AG04450 (cell line): Measurements from ENCODE around the gene FOXG1. TPM values are rescaled to one million over a fixed set of nuclear protein-coding genes. Genes with fewer than 3 reads are reported as not detected.

ENCODE experiments used
- CTCF ChIA-PET: fragments of 300-600, 350-600 bp; formaldehyde crosslinking; extraction: SDS; loops from one replicate; lab custom pipeline; 2022; ENCODE audit warnings: antibody characterized with exemption, inconsistent platforms; lab: Charles Lee
- POLR2A ChIA-PET: fragments of 350-600 bp; formaldehyde crosslinking; extraction: SDS; loops from one replicate; lab custom pipeline; 2021; ENCODE audit warnings: antibody characterized with exemption, inconsistent platforms; lab: Yijun Ruan, JAX
- DNase-seq: peaks from one replicate; pipeline ENCODE4 v3.0.0-alpha.2; 2011; ENCODE audit warnings: low read depth, low spot score
- H3K27ac ChIP-seq: one replicate; pipeline ENCODE4 v1.5.1; 2012; ENCODE audit warnings: low read depth, low read length, control low read depth
- H3K27me3 ChIP-seq: one replicate; pipeline ENCODE4 v1.6.0; 2012; ENCODE audit warnings: low read length; ENCODE audit not compliant: control insufficient read depth, insufficient read depth
- H3K4me3 ChIP-seq: 2 replicates; pipeline ENCODE4 v1.5.1; 2011; ENCODE audit warnings: mild to moderate bottlenecking, low read depth, low read length, control low read depth
- H3K9me3 ChIP-seq: 2 replicates; pipeline ENCODE4 v1.5.1; 2012; ENCODE audit warnings: low read length; ENCODE audit not compliant: control insufficient read depth, insufficient read depth
- polyA plus RNA-seq: library from polyadenylated mRNA; depleted of rRNA; stranded (reverse); fragments of >200 nt; gene quantifications from 2 replicates; pipeline ENCODE4 v1.2.3, GENCODE V29; 2011
- TF ChIP-seq, protein P1 (sequence below): IDR thresholded peaks from 2 replicates; pipeline ENCODE4 v1.5.1; 2011; ENCODE audit warnings: low read depth, low read length, control low read depth, inconsistent platforms

Gene FOXG1
- polyA plus RNA-seq, 1 experiment, result not detected

DNA sequence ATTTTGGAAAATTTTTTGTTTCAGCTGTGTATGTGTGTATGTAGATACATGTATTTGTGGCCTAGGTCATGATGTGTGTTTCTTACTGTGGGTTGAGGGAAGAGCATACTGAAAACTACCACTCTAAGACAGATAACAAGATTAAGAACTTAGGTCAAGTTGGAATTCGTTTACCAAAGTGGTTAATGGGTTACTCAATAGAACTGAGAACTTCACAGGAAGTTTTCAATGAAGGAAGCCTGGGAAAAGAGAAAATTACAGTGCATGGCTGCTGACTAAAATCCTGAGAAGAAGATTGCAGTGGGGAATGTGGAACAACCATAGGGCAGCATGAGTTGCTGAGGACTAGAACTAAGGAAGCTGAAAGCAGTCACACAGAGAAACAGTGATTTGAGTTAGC is 21.4 kb upstream of the FOXG1 start:
- CTCF ChIA-PET, result interaction anchor here (2.4 kb wide), 1 partner anchor 10 kb away, joined by 15 read pairs; no protein-coding TSS in a partner anchor
- no peak for DNase-seq

DNA sequence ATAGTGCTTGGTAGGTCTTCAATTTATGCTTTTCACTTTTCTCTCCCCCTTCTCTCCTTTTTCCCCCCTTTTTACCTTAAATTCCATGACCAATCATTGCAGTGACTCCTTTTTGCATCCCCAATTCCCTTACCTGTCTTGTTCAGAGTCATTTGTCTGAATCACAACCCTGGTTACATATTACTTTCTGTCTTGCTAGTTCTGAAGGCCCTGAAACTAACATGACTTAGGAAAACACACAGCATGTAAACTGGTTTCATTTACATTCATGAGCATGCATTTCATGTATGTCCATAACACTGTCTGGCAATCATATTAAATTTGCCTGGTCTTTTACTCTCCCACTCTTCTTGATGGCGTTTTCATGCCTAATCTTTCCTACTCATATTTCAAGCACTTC is 20.3 kb upstream of the FOXG1 start:
- TF ChIP-seq, protein P1, sequence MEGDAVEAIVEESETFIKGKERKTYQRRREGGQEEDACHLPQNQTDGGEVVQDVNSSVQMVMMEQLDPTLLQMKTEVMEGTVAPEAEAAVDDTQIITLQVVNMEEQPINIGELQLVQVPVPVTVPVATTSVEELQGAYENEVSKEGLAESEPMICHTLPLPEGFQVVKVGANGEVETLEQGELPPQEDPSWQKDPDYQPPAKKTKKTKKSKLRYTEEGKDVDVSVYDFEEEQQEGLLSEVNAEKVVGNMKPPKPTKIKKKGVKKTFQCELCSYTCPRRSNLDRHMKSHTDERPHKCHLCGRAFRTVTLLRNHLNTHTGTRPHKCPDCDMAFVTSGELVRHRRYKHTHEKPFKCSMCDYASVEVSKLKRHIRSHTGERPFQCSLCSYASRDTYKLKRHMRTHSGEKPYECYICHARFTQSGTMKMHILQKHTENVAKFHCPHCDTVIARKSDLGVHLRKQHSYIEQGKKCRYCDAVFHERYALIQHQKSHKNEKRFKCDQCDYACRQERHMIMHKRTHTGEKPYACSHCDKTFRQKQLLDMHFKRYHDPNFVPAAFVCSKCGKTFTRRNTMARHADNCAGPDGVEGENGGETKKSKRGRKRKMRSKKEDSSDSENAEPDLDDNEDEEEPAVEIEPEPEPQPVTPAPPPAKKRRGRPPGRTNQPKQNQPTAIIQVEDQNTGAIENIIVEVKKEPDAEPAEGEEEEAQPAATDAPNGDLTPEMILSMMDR, result no peak
- Histone ChIP-seq H3K4me3 (no peak overlapping the region), H3K27ac (no peak overlapping the region), H3K9me3 (no peaks in the 10 kb centered on the region), H3K27me3 (no peaks in the 10 kb centered on the region)
- ChIA-PET CTCF (interaction anchor here (2.4 kb wide), 1 partner anchor 8 kb away, joined by 15 read pairs; no protein-coding TSS in a partner anchor), POLR2A (no interaction called here)
- DNase-seq, result no peak

More for the DNA sequence above, 21.4 kb upstream of the FOXG1 start:
- Histone ChIP-seq H3K4me3 (no peak overlapping the region), H3K27ac (no peak overlapping the region), H3K27me3 (no peaks in the 10 kb centered on the region), H3K9me3 (no peaks in the 10 kb centered on the region)
- POLR2A ChIA-PET, result no interaction called here
- TF ChIP-seq, protein P1, result no peak

DNA sequence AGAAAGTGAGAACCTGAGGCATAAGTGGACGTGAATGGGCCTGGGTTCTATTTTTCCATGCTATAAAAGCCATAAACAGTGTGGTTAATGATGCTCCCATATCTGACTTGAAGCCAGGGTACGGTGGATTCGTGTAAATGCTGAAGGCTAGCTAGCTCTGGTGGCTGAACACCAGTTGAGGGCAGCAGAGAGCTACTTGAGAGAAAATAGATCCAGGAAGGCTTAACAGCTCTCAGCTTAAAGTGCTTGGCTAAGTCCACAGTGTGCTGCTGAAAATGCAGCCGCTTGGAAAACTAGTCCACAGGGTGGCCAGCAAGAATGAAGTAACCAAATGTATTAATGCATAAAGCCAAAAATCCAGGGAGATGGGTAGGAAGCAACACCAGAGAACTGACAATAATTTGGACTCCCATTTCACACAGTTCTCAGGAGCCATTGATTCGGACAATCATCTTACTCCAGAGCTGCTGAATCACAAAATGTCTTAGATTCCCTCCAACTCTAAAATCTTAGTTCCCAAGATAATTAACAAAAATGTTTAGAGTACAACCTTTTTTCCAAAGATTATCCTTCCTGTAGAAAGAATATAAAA is 15.0 kb upstream of the FOXG1 start:
- H3K27ac ChIP-seq, result no peak overlapping the region
- H3K4me3 ChIP-seq, result no peak overlapping the region
- H3K27me3 ChIP-seq, result peaks cover 15% of the 10 kb centered on the region
- TF ChIP-seq, protein P1, result peak; percentile 80
- H3K9me3 ChIP-seq, result no peaks in the 10 kb centered on the region
- no peak for DNase-seq
- POLR2A ChIA-PET, result no interaction called here
- CTCF ChIA-PET, result interaction anchor here (0.7 to 7.7 kb wide), 15 partner anchors 8 to 1692 kb away, joined by 3 to 101 read pairs (median 4); no protein-coding TSS in a partner anchor

DNA sequence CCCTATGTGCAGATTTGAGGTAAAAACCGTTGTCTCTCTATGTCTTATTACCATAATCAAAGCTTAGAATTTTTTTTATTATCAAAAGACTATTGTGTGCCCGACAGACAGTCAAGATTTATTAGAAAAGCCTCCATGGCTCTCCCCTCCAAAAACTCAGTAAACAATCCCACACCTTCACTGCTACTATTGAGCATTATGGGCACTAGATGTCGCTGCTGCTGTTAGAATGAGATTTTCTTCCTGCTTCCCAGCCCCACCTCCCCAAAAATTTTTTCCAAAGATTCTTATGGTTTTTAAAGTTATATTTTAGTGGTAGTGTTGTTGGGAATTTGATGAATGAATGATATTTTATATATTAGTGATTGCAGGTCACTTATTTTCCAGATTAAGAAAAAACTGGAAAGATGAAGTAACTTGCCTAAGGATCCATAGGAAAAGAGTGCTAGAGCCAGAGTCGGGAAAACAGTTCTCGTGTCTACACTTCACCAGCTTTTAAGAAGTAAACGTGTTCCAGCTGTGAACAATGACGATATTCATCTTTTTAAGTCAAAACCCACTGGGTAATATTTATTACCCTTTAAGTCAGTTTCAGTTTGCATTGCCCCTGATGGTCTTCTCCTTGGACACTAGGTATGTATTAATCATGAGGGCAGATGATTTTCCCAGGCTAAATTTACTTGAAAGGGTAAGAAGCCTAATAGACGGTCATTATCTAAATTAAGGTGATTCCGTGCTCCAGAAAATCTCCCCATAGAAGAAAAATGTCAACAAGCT is 12.2 kb upstream of the FOXG1 start:
- Histone ChIP-seq H3K9me3 (no peaks in the 10 kb centered on the region), H3K4me3 (no peak overlapping the region), H3K27ac (no peak overlapping the region), H3K27me3 (peaks cover 40% of the 10 kb centered on the region)
- DNase-seq, result no peak
- TF ChIP-seq, protein P1, result peak; percentile 84
- ChIA-PET CTCF (interaction anchor here (0.6 to 7.7 kb wide), 31 partner anchors 9 to 1797 kb away, joined by 3 to 101 read pairs (median 3); no protein-coding TSS in a partner anchor), POLR2A (no interaction called here)
